GM11168 (cell line): ENCODE data around the gene NAA80.
"Not testable (repeated sequence)": the region's sequence is repeated elsewhere in the genome, so short reads cannot be mapped to it uniquely, and the experiment has no call there.

Experiments used
- in situ Hi-C: fragments of 300-500 bp; cut with MboI; formaldehyde crosslinking; loops from one replicate; pipeline ENCODE4 v1.12.0; 2022; ENCODE audit warnings: low sequenced_read_pairs; ENCODE audit not compliant: unreplicated experiment

Gene NAA80

DNA sequence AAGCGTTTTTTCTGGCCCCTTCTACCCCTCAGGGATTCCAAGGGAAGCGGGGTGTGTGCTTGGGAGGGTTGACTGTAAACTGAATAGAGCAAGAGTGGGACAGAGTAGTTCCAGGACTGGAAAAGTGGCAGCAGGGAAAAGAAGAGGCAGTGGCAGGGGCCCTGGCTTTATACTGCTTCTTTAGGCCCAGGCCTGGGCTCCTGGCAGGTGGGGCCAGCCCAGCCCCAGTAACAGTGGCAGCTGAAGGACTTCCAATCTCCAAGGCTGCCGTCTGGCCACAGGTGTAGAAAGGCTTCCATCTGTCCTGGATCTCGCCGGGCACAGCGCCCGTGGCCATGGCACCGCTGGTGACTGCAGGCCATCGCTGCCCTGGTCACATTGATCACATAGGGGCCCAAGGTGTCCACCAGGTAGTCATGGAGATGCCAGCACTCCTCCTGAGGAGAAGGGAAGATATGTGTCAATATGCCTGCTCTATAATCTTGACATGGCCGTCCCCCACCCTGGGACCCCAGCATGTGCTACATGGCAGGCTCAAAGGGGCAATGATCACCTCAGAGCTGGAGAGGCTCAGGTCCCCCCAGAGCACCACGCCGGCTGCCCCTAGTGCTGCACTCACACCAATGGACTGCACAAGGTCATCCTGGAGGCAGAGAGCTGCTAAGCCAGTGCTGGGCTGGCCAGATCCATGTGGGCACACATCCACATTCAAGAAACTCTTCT lies 6.0 kb downstream of the NAA80 start:
- in situ Hi-C loops, result no loop called here

DNA sequence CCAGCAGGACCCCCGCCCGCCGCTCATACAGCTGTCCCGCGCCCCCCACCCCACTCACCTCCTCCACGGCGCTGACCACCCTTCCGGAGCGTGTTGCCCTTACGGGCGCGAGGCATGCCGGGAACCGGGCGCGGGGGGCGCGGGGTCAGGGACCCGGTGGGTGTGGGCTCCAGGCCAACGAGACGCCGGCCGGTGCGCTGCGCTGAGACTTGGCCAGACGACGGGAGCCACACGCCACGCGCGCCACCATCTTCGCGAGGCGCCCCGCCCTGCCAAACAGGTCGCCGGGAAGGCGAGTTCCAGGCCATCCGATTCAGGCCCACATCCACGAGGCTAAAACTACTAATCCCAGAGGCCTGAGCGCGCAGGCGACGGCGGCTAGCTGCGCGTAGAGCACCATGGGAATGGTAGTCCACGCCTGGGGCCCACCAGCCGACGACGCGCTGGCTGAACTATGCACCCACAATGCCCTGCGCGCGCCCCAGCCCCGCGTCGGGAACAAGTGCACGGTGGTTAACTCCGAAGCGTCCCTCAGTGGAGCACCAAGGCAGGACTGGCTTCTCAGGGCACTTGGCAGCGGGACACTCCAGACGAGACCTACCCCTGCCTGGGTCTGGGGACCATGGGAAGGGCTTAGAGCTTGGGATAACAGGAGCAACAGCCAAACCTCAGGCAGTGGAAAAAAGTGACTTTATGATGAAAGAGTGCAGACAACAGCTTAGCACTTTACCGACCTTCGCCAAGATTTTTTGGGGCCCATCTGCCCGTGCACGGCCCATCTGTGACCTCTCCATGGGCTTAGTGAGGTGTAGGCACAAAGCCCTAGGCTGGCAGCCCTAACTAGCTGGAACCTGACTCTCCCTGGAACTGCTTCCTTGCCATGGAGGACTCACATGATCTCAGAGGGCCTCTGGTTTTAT lies 6.8 kb downstream of the NAA80 start, which contains the start of gene IFRD2:
IFRD2 (minus strand) TSS at position 271 of the 920 bp plus-strand sequence; CDS start at position 116, 155 bp downstream.
- in situ Hi-C loops, result no loop called here

DNA sequence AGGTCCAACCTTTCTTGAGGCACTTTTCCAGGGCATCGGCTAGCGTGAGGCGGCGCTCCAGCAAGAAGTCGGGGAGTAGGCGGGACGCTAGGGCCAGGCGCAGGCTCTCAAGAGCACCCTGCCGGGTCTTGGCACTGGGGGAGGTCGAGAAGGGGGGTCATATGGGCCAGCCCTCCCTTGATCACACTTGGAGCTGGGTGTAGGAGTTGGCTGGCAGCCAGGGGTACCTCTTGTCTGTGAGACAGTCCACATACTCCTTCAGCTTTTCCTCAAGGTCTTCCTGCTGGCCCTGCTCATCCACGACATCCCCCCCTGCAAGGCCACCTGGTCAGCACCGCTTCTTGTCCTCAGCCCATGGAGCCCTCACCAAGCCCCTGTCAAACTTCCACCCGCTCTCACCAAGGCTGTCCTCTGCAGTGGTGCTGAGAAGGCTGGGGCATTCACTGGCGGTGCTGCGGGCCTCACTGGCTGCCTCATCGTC lies 9.0 kb downstream of the NAA80 start:
- in situ Hi-C loops, result no loop called here

DNA sequence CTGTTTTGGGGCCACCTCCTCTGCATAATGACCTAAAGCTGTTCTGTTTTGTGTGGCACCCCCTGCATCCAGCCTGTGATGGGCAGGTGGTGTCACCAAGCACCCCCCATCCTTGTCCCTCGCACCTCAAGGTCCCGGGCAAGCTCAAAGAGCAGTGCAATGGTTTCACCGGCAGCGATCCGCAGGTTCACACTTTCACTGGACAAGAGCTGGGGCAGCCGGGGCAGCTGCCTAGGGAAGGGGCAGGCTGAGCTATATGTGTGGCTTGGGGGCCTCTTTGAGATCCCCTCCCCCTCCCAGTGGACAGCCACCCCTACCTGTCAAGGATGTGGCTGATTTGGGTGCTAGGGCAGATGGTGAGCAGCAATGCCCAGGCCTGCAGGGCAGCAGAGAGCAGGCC lies 10.1 kb downstream of the NAA80 start:
- in situ Hi-C loops, result no loop called here

DNA sequence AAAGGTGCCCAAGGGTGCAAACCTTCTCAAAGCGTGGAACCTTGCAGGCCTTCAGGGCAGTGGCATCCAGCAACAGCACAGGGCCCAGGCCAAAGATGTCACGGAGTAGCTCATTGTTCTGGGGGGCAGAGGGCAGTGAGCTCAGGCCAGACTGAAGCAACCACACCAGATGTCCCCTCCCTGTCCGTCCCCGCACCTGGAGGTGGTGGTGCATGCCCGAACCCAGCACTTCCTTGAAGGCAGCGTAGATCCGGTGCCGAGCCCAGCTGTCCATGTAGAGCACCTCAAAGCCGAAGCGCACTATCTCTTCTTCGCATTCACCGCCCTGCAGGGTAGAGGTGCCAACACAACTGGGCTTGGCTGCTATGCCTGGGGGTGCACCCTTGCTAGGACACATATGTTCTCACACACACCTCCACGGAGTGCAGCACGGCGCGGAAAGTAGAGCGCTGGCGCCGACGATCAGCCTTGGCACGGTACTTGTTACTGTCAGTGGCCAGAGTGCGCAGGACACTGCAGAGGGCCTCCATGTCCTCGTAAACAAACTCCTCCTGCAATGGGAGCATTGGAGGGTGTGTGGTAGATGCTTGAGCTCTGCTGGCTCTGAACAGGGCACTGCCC lies 10.7 kb downstream of the NAA80 start:
- in situ Hi-C loops, result no loop called here

DNA sequence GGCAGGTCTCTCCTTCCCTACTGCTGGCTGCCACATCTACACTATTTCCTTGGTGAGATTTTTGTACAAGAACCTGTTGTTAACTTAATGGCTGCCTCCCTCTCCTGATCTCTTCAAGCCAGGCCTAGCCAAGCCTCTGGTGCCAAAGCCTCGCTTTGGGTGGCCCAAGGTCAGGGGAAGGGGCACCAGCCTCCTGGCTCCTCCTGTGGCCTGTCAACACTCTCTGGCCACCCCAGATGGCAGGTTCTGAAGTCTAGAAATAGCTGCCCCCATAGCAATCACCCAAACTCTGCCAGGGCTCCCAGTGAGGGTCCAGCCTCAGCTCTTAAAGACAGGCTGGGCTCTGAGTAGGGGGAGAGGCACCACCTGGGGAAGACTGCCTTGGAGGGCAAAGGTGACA lies 11.9 kb downstream of the NAA80 start:
- in situ Hi-C loops, result no loop called here

DNA sequence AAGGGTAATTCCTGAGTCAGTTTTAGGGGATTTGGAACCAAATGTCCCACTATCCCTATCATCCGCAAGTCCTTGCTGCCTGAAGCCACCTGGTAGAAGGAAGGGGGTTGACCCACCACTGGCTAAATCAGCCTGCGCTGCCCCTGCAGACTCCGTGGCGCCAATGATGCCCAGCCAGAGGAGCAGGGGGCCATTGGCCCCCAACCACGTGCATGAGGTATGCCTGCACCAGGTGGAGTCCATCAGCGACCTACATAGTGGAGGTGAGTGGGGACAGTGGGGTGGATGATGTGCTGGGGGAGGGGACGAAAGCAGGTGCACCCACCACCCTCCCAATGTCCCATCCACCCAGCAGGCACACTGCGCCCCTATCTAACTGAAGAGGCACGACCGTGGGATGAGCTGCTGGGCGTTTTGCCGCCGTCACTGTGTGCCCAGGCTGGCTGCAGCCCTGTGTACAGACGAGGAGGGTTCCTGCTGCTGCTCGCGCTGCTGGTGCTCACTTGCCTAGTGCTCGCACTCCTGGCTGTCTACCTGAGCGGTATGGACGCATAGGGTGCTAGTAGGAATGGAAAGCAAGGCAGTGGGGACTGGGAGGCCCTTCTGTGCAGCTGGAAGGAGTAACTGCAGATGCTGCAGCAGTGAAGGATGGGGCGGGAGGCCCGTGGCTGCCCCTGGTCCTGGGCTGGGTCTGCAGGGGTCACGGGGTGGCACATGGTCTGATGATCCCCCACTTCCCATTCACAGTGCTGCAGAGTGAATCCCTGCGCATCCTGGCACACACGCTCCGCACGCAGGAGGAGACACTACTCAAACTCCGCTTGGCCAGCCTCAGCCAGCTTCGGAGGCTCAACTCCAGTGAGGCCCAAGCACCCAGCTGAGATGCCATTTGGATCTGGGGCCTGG lies 12.6 kb downstream of the NAA80 start:
- in situ Hi-C loops, result no loop called here

DNA sequence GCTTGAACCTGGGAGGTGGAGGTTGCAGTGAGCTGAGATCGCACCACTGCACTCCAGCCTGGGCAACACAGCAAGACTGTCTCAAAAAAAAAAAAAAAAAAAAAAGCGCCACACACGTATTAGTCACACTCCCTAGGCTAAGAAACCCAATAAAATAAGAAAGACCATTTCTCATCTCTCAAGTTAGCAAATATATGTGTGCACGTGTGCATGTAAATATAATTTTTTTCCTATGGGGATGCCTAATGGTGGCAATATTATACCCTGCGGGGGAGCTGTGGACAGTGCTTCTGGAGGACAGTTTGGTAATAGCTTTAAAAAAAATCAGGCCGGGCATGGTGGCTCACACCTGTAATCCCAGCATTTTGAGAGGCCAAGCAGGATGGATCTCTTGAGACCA lies 15.1 kb downstream of the NAA80 start:
- in situ Hi-C loops, result not testable (repeated sequence)

DNA sequence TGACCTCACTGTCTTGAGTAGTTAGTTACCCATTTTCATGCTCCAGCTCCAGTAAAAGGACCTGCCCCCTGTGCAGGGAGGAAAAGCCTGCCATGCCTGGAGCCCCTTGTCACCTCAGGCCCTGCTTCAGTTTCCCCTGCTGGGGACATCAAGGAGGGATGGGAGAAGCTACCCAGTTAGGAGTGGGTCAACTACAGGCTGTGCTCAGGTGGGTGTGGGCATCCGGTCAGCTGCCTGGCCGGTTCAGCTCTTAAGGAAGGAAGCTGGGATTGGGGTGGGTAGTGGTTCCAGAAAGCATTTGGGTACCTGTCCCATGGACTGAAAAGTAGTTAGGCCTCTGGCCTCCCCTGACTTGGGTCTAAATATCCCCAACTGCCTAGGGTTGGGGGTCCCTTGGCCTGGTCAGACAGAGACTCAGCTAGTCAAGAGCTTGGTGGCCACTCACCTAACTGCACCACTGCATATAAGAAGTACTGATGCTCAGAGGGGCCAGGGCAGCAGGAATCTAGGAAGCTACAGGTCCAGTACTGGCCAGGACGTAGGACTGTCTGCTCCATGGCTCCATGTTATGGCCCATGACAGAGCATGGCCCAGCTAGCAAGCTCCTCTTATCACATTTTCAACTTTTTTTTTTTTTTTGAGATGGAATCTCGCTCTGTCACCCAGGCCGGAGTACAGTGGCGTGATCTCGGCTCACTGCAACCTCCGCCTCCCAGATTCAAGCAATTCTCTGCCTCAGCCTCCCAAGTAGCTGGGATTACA lies 19.8 kb downstream of the NAA80 start:
- in situ Hi-C loops, result no loop called here

DNA sequence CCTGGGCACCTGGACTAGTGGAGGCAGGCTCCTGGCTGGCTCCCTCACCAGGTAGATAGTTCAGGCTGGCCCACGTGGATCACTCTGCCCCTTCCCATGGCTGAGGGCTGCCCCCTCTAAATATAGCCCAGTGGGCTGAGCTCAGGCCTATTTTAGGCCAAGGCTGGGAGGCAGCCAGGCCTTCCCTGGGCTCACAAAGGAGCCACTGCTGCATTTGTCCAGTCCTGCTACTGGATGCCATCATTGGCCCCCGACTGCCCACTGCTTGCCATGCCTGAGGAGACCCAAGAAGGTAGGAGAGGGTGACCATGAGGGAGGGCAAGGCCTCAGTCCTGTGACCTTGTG lies 20.4 kb downstream of the NAA80 start, which contains the start of gene LSMEM2:
LSMEM2 (plus strand) TSS at position 208 of the 345 bp plus-strand sequence; CDS start at position 235, 27 bp downstream.
- in situ Hi-C loops, result no loop called here

DNA sequence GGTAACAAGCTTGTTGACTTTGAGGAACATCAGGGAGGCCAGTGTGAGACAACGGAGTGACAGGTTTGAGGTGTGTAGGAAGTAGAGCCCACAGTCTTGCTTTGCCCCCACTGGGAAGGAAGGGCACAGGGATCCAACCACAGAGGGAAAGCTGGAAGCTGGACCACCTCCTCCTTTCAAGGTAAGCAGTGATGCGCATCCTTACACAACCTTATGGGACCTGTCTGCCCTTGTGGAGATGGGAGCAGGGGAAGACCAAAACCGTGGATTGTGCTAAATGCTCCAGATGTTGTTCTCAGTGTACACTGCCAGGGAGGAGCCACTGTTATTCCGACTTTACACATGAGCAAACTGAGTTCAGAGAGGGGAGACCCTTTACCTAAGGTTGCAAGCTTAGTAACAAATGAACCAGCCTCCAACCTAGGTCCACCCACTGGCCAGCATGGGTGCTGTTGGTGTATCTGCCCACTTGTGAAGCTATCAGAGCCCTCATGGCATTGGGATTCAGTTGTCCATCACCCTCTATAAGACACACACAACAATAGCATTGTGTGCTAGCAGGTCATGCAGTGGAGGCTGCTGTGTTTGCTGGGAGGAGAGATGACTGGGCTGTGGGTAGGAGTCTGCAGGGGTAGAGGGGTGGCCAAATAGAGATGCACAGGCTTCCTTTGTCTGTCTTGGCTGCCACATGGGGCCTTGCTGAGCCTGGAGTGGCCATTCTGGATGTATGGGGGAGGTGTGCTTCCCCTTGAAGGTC lies 20.9 kb downstream of the NAA80 start:
- in situ Hi-C loops, result no loop called here

DNA sequence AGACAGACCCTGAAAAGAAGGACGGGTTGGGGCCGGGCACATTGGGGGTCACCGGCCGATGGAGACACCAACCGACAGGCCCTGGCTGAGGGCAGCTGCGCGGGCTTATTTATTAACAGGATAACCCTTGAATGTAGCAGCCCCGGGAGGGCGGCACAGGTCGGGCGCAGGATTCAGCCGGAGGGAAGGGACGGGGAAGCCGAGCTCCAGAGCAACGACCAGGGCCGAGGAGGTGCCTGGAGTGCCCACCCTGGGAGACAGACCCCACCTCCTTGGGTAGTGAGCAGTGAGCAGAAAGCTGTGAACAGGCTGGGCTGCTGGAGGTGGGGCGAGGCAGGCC lies 22.5 kb downstream of the NAA80 start:
- in situ Hi-C loops, result no loop called here

DNA sequence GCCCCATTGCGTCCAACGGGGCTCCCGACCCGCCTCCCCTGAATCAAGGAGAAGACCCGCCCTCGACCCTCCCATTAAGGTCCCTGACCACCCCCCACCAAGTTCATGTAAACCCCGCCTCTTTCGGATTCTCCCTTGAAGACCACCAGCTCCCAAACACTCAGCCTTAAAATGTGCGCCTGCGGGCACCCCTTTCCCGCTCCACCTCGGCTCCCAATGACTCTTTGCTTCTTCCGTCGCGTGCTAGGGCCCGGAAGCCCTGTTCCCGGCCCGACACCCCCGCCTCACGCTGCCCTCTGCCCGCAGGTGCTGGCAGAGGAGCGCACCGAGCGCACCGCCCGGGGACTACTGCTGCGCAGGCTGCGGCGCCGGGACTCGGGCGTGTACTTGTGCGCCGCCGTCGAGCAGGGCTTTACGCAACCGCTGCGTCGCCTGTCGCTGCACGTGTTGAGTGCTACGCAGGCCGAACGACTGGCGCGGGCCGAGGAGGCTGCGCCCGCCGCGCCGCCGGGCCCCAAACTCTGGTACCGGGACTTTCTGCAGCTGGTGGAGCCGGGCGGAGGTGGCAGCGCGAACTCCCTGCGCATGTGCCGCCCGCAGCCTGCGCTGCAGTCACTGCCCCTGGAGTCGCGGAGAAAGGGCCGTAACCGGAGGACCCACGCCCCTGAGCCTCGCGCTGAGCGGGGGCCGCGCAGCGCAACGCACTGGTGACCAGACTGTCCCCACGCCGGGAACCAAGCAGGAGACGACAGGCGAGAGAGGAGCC lies 23.0 kb downstream of the NAA80 start:
- in situ Hi-C loops, result no loop called here

DNA sequence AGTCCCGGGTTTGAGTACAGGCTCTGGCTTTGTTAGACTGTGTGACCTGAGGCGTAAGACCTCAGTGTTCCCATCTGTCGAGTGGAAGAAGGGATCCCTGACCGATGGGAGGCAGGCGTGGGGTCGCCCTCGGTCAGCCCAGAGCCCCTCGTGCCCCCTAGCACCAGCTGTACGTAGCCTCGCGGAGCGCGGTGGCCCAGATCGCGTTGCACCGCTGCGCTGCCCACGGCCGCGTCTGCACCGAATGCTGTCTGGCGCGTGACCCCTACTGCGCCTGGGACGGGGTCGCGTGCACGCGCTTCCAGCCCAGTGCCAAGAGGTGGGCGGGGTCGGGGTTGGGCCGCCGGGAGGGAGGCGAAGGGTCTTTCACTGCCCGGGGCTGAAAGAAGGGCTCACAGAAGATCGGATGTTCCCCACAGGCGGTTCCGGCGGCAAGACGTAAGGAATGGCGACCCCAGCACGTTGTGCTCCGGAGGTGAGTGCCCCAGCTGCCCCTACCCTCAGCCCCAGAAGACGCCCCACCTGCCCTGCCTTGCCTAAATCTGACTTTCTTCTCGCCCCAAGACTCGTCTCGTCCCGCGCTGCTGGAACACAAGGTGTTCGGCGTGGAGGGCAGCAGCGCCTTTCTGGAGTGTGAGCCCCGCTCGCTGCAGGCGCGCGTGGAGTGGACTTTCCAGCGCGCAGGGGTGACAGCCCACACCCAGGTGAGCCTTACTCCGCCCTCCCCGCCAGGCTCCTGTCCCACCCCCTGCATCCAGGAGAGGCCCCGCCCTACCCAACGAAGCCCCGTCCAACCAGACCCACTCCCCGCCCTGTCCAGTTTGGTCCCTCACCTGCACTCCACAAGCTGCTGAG lies 23.8 kb downstream of the NAA80 start:
- in situ Hi-C loops, result no loop called here

DNA sequence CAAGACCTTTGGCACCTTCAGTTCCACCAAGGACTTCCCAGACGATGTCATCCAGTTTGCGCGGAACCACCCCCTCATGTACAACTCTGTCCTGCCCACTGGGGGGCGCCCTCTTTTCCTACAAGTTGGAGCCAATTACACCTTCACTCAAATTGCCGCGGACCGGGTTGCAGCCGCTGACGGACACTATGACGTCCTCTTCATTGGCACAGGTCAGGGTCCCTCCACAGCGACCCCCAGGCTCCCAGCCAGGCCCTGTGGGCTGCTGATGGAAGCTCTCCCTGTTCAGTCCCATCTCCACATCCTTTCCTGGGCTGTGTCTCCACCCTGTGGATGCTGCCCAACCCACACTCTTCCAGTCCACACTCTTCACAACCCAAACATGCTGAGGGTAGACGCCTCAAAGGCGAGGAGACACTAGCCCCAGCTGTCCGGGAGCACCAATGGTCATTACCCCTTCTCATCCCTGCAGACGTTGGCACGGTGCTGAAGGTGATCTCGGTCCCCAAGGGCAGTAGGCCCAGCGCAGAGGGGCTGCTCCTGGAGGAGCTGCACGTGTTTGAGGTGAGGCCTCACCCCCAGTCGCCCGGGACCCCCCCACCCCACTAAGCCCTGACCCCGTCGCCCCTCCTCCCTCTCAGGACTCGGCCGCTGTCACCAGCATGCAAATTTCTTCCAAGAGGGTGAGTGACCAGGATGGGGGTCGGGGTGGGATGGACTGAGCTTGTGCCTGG lies 24.7 kb downstream of the NAA80 start:
- in situ Hi-C loops, result no loop called here

DNA sequence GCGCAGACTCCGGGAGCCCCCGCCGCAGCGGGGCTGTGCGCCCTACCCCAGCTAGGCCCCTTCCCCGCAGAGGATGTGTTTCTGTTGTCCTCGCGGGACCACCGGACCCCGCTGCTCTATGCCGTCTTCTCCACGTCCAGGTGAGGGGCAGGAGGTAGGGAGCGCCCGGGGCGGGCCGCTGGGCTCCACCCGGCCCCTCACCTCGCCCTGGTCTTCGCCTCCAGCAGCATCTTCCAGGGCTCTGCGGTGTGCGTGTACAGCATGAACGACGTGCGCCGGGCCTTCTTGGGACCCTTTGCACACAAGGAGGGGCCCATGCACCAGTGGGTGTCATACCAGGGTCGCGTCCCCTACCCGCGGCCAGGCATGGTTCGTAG lies 25.5 kb downstream of the NAA80 start:
- in situ Hi-C loops, result no loop called here
